ENCODE data around the gene SCUBE1. TPM values are rescaled to one million over a fixed set of nuclear protein-coding genes. Genes with fewer than 3 reads are reported as not detected.

SCUBE1 gene
- polyA plus RNA-seq, 1 of the 3 experiments (the other 2 are of a cell fraction): 0.56 TPM

DNA sequence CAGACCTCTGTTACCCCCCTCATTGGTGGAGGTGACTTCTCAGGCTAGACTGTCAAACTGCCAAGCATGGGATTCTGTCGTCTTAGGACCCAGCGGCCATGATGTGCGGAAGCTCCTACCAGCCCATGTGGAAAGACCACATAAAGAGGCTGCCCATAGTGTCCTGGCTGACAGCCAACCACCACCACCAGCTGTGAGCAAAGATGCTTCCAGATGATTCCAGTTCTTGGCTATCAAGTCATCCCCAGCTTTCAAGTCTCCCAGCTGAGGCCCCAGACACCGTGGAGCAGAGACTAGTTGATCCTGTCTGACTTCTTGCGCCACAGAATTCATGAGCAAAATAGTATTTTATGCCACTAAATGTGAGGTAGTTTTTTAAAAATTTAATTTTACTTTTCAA is 32.9 kb downstream of the SCUBE1 start (continued):
- TF ChIP-seq, protein P1, sequence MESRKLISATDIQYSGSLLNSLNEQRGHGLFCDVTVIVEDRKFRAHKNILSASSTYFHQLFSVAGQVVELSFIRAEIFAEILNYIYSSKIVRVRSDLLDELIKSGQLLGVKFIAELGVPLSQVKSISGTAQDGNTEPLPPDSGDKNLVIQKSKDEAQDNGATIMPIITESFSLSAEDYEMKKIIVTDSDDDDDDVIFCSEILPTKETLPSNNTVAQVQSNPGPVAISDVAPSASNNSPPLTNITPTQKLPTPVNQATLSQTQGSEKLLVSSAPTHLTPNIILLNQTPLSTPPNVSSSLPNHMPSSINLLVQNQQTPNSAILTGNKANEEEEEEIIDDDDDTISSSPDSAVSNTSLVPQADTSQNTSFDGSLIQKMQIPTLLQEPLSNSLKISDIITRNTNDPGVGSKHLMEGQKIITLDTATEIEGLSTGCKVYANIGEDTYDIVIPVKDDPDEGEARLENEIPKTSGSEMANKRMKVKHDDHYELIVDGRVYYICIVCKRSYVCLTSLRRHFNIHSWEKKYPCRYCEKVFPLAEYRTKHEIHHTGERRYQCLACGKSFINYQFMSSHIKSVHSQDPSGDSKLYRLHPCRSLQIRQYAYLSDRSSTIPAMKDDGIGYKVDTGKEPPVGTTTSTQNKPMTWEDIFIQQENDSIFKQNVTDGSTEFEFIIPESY (IDR thresholded peaks at IDR 0.05; ENCODE audit: borderline replicate concordance, low read depth): no peak
- TF ChIP-seq CHD2 (IDR thresholded peaks at IDR 0.05; ENCODE audit: low read length, partially characterized antibody) (no peak), MXI1 (IDR thresholded peaks at IDR 0.05; ENCODE audit: low read depth, low read length) (no peak), FOXM1 (IDR thresholded peaks at IDR 0.05; ENCODE audit: low read depth) (no peak), RFX5 (IDR thresholded peaks at IDR 0.05; ENCODE audit: low read length) (no peak), RXRA (IDR thresholded peaks at IDR 0.05; ENCODE audit: borderline replicate concordance, low read depth) (no peak), MEF2A (IDR thresholded peaks at IDR 0.05; ENCODE audit: borderline replicate concordance, low read depth) (no peak), FOSL2 (IDR thresholded peaks at IDR 0.05; ENCODE audit: borderline replicate concordance, low read depth) (no peak)

DNA sequence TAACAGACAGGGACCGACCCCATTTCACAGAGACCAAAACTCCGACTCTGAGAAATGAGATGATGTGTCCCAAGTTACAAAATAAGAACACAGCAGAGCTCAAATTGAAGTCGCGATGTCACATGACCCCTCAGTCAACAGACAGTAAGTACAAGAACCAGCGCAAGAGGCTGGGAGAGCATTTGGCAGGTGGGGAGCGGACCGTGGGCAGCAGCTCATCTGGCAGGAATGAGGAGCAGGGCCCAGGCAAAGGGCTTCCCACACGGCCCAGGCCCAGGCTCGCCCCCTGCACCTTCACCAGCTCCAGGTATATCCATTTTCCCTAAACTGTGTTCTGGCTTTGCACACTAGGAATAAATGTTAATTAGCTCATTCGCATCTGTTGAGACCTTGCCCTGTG is 34.3 kb downstream of the SCUBE1 start:
- H3K4me2 ChIP-seq: no peak overlapping the region
- H4K20me1 ChIP-seq (ENCODE audit: insufficient read depth): no peaks in the 10 kb centered on the region
- H3K4me1 ChIP-seq (ENCODE audit: control insufficient read depth in 1 of 2, insufficient read depth in 2 of 2, low read depth in 1 of 2, low read length in 1 of 2): peaks cover 0 to 56% of the 10 kb centered on the region in 2 experiments; a peak in 1 of 4 replicates
- no peak overlapping the region for H2AFZ ChIP-seq (ENCODE audit: low read depth)
- H3K9me3 ChIP-seq: no peaks in the 10 kb centered on the region
- H3K27ac ChIP-seq (ENCODE audit: low read depth in 2 of 2, low read length in 1 of 2): no peak overlapping the region; a peak in 1 of 4 replicates
- ChIA-PET POLR2A (no interaction called here), CTCF (interaction anchor here (1.1 to 1.4 kb wide), 2 partner anchors 16 to 37 kb away, joined by 4 to 5 read pairs; no protein-coding TSS in a partner anchor)
- no peaks in the 10 kb centered on the region for H3F3A ChIP-seq (replicated peaks; ENCODE audit: insufficient read depth)
- H3K9ac ChIP-seq: no peak overlapping the region
- H3K9me2 ChIP-seq: no peaks in the 10 kb centered on the region
- no peaks in the 10 kb centered on the region for H3K36me3 ChIP-seq (replicated peaks in 1 of 2; ENCODE audit: control insufficient read depth in 1 of 2, insufficient read depth in 2 of 2, low read length in 1 of 2)
- no peaks in the 10 kb centered on the region for H3K79me2 ChIP-seq (ENCODE audit: insufficient read depth)
- no peak overlapping the region for H3K4me3 ChIP-seq (ENCODE audit: low read depth in 2 of 2, low read length in 1 of 2)
- no peak for DNase-seq
- 57% methylated on average over 5 of the region's 10 CpGs for WGBS (ENCODE audit: low lambda C conversion rate)
- TF ChIP-seq, protein P2, sequence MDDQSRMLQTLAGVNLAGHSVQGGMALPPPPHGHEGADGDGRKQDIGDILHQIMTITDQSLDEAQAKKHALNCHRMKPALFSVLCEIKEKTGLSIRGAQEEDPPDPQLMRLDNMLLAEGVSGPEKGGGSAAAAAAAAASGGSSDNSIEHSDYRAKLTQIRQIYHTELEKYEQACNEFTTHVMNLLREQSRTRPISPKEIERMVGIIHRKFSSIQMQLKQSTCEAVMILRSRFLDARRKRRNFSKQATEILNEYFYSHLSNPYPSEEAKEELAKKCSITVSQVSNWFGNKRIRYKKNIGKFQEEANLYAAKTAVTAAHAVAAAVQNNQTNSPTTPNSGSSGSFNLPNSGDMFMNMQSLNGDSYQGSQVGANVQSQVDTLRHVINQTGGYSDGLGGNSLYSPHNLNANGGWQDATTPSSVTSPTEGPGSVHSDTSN (IDR thresholded peaks at IDR 0.05): no peak
- TF ChIP-seq TEAD4 (IDR thresholded peaks at IDR 0.05; ENCODE audit: borderline replicate concordance, insufficient read depth): no peak
- TF ChIP-seq MEF2A (IDR thresholded peaks at IDR 0.05; ENCODE audit: borderline replicate concordance, low read depth): no peak
- TF ChIP-seq RFX5 (IDR thresholded peaks at IDR 0.05; ENCODE audit: low read length): no peak
- TF ChIP-seq TAF1 (IDR thresholded peaks at IDR 0.05; ENCODE audit: borderline replicate concordance, low read depth, low read length): no peak
- no peak for TF ChIP-seq RCOR1 (IDR thresholded peaks at IDR 0.05; ENCODE audit: low read length)
- TF ChIP-seq TCF12 (IDR thresholded peaks at IDR 0.05): no peak
- TF ChIP-seq NRF1 (IDR thresholded peaks at IDR 0.05; ENCODE audit: low read depth, low read length): no peak
- no peak for TF ChIP-seq RAD21 (IDR thresholded peaks at IDR 0.05; ENCODE audit: low read length)
- TF ChIP-seq, protein P3, sequence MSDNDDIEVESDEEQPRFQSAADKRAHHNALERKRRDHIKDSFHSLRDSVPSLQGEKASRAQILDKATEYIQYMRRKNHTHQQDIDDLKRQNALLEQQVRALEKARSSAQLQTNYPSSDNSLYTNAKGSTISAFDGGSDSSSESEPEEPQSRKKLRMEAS (IDR thresholded peaks at IDR 0.05; ENCODE audit: low read depth): no peak
- TF ChIP-seq, protein P4, sequence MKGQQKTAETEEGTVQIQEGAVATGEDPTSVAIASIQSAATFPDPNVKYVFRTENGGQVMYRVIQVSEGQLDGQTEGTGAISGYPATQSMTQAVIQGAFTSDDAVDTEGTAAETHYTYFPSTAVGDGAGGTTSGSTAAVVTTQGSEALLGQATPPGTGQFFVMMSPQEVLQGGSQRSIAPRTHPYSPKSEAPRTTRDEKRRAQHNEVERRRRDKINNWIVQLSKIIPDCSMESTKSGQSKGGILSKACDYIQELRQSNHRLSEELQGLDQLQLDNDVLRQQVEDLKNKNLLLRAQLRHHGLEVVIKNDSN (IDR thresholded peaks at IDR 0.05; ENCODE audit: borderline replicate concordance, low read depth): no peak
- TF ChIP-seq, protein P5, sequence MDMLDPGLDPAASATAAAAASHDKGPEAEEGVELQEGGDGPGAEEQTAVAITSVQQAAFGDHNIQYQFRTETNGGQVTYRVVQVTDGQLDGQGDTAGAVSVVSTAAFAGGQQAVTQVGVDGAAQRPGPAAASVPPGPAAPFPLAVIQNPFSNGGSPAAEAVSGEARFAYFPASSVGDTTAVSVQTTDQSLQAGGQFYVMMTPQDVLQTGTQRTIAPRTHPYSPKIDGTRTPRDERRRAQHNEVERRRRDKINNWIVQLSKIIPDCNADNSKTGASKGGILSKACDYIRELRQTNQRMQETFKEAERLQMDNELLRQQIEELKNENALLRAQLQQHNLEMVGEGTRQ (IDR thresholded peaks at IDR 0.05; ENCODE audit: borderline replicate concordance, low read depth, low read length): no peak
- TF ChIP-seq, protein P6, sequence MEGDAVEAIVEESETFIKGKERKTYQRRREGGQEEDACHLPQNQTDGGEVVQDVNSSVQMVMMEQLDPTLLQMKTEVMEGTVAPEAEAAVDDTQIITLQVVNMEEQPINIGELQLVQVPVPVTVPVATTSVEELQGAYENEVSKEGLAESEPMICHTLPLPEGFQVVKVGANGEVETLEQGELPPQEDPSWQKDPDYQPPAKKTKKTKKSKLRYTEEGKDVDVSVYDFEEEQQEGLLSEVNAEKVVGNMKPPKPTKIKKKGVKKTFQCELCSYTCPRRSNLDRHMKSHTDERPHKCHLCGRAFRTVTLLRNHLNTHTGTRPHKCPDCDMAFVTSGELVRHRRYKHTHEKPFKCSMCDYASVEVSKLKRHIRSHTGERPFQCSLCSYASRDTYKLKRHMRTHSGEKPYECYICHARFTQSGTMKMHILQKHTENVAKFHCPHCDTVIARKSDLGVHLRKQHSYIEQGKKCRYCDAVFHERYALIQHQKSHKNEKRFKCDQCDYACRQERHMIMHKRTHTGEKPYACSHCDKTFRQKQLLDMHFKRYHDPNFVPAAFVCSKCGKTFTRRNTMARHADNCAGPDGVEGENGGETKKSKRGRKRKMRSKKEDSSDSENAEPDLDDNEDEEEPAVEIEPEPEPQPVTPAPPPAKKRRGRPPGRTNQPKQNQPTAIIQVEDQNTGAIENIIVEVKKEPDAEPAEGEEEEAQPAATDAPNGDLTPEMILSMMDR (IDR thresholded peaks at IDR 0.05): no peak
- no peak for TF ChIP-seq POLR2AphosphoS5 (IDR thresholded peaks at IDR 0.05; ENCODE audit: low read depth, low read length)
- no peak for TF ChIP-seq SIN3A (IDR thresholded peaks at IDR 0.05; ENCODE audit: borderline replicate concordance, low read depth, low read length)
- TF ChIP-seq GATA2 (CRISPR knock-in tag; IDR thresholded peaks at IDR 0.05): no peak
- no peaks in the 10 kb centered on the region for H3K27me3 ChIP-seq (ENCODE audit: insufficient read depth)

All from SK-N-SH (cell line).